ENCODE data around the gene EXO5.
"Not testable (repeated sequence)": the region's sequence is repeated elsewhere in the genome, so short reads cannot be mapped to it uniquely, and the experiment has no call there.

Gene EXO5

DNA sequence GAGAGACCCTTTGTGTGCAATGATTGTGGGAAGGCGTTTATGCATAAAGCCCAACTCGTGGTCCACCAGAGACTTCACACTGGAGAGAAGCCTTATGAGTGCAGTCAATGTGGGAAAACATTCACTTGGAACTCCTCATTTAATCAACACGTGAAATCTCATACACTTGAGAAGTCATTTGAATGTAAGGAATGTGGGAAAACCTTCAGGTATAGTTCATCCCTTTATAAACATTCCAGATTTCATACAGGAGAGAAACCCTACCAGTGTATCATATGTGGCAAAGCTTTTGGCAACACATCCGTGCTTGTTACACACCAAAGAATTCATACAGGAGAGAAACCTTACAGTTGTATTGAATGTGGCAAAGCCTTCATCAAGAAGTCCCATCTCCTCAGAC lies 38.4 kb downstream of the EXO5 start:
- peaks cover 15% of the 10 kb centered on the region; the same call in 1 of the 2 replicates for H3K9me3 ChIP-seq (ENCODE audit: control insufficient read depth, insufficient read depth, low read length)
- no peaks in the 10 kb centered on the region for H3K4me1 ChIP-seq (ENCODE audit: control insufficient read depth, low read length)
- H3K36me3 ChIP-seq (ENCODE audit: control insufficient read depth, low read length) = peaks cover 27% of the 10 kb centered on the region
- H3K27ac ChIP-seq (ENCODE audit: low read depth, low read length) = no peak overlapping the region
- H3K4me3 ChIP-seq (ENCODE audit: low read length) = no peak overlapping the region
- TF ChIP-seq, protein P1, sequence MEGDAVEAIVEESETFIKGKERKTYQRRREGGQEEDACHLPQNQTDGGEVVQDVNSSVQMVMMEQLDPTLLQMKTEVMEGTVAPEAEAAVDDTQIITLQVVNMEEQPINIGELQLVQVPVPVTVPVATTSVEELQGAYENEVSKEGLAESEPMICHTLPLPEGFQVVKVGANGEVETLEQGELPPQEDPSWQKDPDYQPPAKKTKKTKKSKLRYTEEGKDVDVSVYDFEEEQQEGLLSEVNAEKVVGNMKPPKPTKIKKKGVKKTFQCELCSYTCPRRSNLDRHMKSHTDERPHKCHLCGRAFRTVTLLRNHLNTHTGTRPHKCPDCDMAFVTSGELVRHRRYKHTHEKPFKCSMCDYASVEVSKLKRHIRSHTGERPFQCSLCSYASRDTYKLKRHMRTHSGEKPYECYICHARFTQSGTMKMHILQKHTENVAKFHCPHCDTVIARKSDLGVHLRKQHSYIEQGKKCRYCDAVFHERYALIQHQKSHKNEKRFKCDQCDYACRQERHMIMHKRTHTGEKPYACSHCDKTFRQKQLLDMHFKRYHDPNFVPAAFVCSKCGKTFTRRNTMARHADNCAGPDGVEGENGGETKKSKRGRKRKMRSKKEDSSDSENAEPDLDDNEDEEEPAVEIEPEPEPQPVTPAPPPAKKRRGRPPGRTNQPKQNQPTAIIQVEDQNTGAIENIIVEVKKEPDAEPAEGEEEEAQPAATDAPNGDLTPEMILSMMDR (IDR thresholded peaks at IDR 0.05; ENCODE audit: low read depth, low read length, poor library complexity, severe bottlenecking) = no peak
- TF ChIP-seq EZH2phosphoT487 (IDR thresholded peaks at IDR 0.05; ENCODE audit: borderline replicate concordance, low read length) = no peak
- no peaks in the 10 kb centered on the region for H3F3A ChIP-seq (ENCODE audit: control insufficient read depth, insufficient read depth)
- H4K20me1 ChIP-seq (ENCODE audit: control insufficient read depth, insufficient read depth, low read depth, low read length) = no peaks in the 10 kb centered on the region
- H3K4me2 ChIP-seq (ENCODE audit: low read length) = no peak overlapping the region
- no peaks in the 10 kb centered on the region for H3K9me2 ChIP-seq (replicated peaks; ENCODE audit: control insufficient read depth, low read length)
- H3K79me2 ChIP-seq (ENCODE audit: control insufficient read depth, low read length) = no peaks in the 10 kb centered on the region
- no peaks in the 10 kb centered on the region for H3K27me3 ChIP-seq (ENCODE audit: control insufficient read depth, low read length)

DNA sequence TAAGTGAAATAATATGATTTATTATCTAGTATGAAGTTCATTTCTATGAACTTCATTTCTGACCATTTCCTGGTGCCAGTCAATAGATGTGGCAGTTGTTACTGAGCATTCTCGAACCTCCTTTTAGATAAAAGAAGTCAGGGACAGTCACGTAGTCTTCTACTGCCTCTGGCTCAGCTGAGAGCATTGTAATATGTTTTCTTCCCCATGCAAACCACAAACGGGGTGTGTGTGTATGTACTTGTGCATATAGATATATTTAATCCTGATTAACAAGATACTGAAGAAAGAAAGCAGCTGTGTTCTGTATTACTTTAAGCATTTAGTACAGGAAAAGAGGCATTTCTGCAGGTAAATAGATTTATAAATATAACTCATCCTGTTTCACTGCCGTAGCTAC lies 44.5 kb downstream of the EXO5 start:
- H3K4me2 ChIP-seq (ENCODE audit: low read length) = no peak overlapping the region
- H3K9me3 ChIP-seq (ENCODE audit: control insufficient read depth, insufficient read depth, low read length) = no peaks in the 10 kb centered on the region; the same call in 1 of the 2 replicates
- H3K27ac ChIP-seq (ENCODE audit: low read depth, low read length) = no peak overlapping the region
- H3K9me2 ChIP-seq (replicated peaks; ENCODE audit: control insufficient read depth, low read length) = no peaks in the 10 kb centered on the region
- H3K4me3 ChIP-seq (ENCODE audit: low read length) = no peak overlapping the region
- H4K20me1 ChIP-seq (ENCODE audit: control insufficient read depth, insufficient read depth, low read depth, low read length) = no peaks in the 10 kb centered on the region
- TF ChIP-seq, protein P1 (IDR thresholded peaks at IDR 0.05; ENCODE audit: low read depth, low read length, poor library complexity, severe bottlenecking) = no peak
- TF ChIP-seq EZH2phosphoT487 (IDR thresholded peaks at IDR 0.05; ENCODE audit: borderline replicate concordance, low read length) = no peak
- H3K36me3 ChIP-seq (ENCODE audit: control insufficient read depth, low read length) = no peaks in the 10 kb centered on the region
- no peaks in the 10 kb centered on the region for H3K79me2 ChIP-seq (ENCODE audit: control insufficient read depth, low read length)
- H3F3A ChIP-seq (ENCODE audit: control insufficient read depth, insufficient read depth) = no peaks in the 10 kb centered on the region
- no peaks in the 10 kb centered on the region for H3K4me1 ChIP-seq (ENCODE audit: control insufficient read depth, low read length)
- no peaks in the 10 kb centered on the region for H3K27me3 ChIP-seq (ENCODE audit: control insufficient read depth, low read length)

DNA sequence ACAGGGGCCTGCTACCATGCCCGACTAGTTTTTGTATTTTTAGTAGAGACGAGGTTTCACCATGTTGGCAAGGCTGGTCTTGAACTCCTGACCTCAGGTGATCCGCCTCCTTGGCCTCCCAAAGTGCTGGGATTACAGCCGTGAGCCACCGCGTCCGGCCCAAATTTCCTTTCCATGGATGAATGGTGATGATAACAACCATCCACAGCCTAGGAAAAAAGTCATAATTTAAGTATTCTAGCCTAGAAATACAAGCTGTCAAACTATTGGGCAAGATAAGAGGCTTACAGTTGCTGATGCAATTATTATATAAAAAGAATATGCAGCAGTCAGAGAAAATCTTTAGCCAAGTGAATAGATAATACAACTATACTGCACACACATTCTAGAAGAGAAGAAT lies 46.2 kb downstream of the EXO5 start:
- not testable (repeated sequence) for H3K4me3 ChIP-seq (ENCODE audit: low read length); H3K27me3 ChIP-seq (ENCODE audit: control insufficient read depth, low read length); H3K36me3 ChIP-seq (ENCODE audit: control insufficient read depth, low read length); H3K27ac ChIP-seq (ENCODE audit: low read depth, low read length); H3F3A ChIP-seq (ENCODE audit: control insufficient read depth, insufficient read depth); H4K20me1 ChIP-seq (ENCODE audit: control insufficient read depth, insufficient read depth, low read depth, low read length); H3K9me2 ChIP-seq (replicated peaks; ENCODE audit: control insufficient read depth, low read length); H3K4me2 ChIP-seq (ENCODE audit: low read length); H3K4me1 ChIP-seq (ENCODE audit: control insufficient read depth, low read length); H3K9me3 ChIP-seq (ENCODE audit: control insufficient read depth, insufficient read depth, low read length); H3K79me2 ChIP-seq (ENCODE audit: control insufficient read depth, low read length)

DNA sequence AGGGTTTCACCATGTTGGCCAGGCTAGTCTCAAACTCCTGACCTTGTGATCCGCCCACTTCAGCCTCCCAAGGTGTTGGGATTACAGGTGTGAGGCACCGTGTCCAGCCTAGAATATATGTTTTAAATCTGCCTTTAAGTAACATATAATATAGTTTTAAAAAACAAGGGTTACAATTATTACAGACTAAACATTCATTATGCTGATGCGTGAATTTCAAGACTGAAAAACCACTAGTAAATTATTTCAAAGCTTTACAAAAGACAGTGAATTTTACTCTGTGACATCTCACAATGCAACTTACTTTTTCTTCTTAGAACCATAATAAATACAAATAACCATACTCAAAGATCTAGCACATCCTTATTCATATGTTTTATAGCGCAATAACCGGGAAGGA lies 47.6 kb downstream of the EXO5 start:
- Histone ChIP-seq H3K4me2 (ENCODE audit: low read length) (no peak overlapping the region), H3K27me3 (ENCODE audit: control insufficient read depth, low read length) (no peaks in the 10 kb centered on the region), H3K27ac (ENCODE audit: low read depth, low read length) (no peak overlapping the region), H4K20me1 (ENCODE audit: control insufficient read depth, insufficient read depth, low read depth, low read length) (no peaks in the 10 kb centered on the region), H3K79me2 (ENCODE audit: control insufficient read depth, low read length) (no peaks in the 10 kb centered on the region), H3K36me3 (ENCODE audit: control insufficient read depth, low read length) (no peaks in the 10 kb centered on the region), H3K4me3 (ENCODE audit: low read length) (no peak overlapping the region), H3F3A (ENCODE audit: control insufficient read depth, insufficient read depth) (no peaks in the 10 kb centered on the region), H3K9me3 (ENCODE audit: control insufficient read depth, insufficient read depth, low read length) (no peaks in the 10 kb centered on the region; the same call in 1 of the 2 replicates), H3K9me2 (replicated peaks; ENCODE audit: control insufficient read depth, low read length) (no peaks in the 10 kb centered on the region), H3K4me1 (ENCODE audit: control insufficient read depth, low read length) (no peaks in the 10 kb centered on the region)
- TF ChIP-seq, protein P1 (IDR thresholded peaks at IDR 0.05; ENCODE audit: low read depth, low read length, poor library complexity, severe bottlenecking) = no peak
- TF ChIP-seq EZH2phosphoT487 (IDR thresholded peaks at IDR 0.05; ENCODE audit: borderline replicate concordance, low read length) = no peak

DNA sequence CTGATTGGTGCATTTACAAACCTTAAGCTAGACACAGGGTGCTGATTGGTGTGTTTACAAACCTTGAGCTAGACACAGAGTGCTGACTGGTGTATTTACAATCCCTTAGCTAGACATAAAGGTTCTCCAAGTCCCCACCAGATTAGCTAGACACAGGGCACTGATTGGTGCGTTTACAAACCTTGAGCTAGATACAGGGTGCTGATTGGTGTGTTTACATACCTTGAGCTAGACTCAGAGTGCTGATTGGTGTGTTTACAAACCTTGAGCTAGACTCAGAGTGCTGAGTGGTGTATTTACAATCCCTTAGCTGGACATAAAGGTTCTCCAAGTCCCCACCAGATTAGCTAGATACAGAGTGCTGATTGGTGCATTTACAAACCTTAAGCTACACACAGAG lies 49.7 kb downstream of the EXO5 start:
- H3F3A ChIP-seq (ENCODE audit: control insufficient read depth, insufficient read depth); H3K9me2 ChIP-seq (replicated peaks; ENCODE audit: control insufficient read depth, low read length); H3K9me3 ChIP-seq (ENCODE audit: control insufficient read depth, insufficient read depth, low read length); H3K36me3 ChIP-seq (ENCODE audit: control insufficient read depth, low read length); H3K79me2 ChIP-seq (ENCODE audit: control insufficient read depth, low read length); H4K20me1 ChIP-seq (ENCODE audit: control insufficient read depth, insufficient read depth, low read depth, low read length); H3K27ac ChIP-seq (ENCODE audit: low read depth, low read length); H3K4me1 ChIP-seq (ENCODE audit: control insufficient read depth, low read length); H3K4me3 ChIP-seq (ENCODE audit: low read length); H3K4me2 ChIP-seq (ENCODE audit: low read length); H3K27me3 ChIP-seq (ENCODE audit: control insufficient read depth, low read length): not testable (repeated sequence)
